ENCODE data around the gene SYNRG. TPM values are rescaled to one million over a fixed set of nuclear protein-coding genes. Genes with fewer than 3 reads are reported as not detected.

SYNRG gene
- total and polyA plus RNA-seq, 2 of the 13 experiments (the other 11 are each of a cell fraction or from before 2014, with no cell fraction given), result 7.3 to 8.7 TPM

- no peak for TF ChIP-seq ZNF280D (CRISPR knock-in tag; IDR thresholded peaks at IDR 0.05)
- TF ChIP-seq ZNF577 (CRISPR knock-in tag; IDR thresholded peaks at IDR 0.05; ENCODE audit: borderline replicate concordance, low read depth), result no peak
- TF ChIP-seq ZKSCAN8 (CRISPR knock-in tag; IDR thresholded peaks at IDR 0.05; ENCODE audit: borderline replicate concordance), result no peak
- TF ChIP-seq CCDC6 (CRISPR knock-in tag; IDR thresholded peaks at IDR 0.05), result no peak
- TF ChIP-seq ZNF782 (CRISPR knock-in tag; IDR thresholded peaks at IDR 0.05; ENCODE audit: borderline replicate concordance), result no peak
- TF ChIP-seq POLR2AphosphoS5 (IDR thresholded peaks at IDR 0.05; ENCODE audit: low read depth, low read length), result no peak
- no peak for TF ChIP-seq GFI1 (CRISPR knock-in tag; IDR thresholded peaks at IDR 0.05; ENCODE audit: borderline replicate concordance)
- TF ChIP-seq FOXJ3 (CRISPR knock-in tag; IDR thresholded peaks at IDR 0.05; ENCODE audit: borderline replicate concordance), result no peak
- no peak for TF ChIP-seq ATF7-NPFF (CRISPR knock-in tag; IDR thresholded peaks at IDR 0.05; ENCODE audit: low read depth)
- TF ChIP-seq AGO2 (optimal IDR thresholded peaks at IDR 0.05; ENCODE audit: low read depth, low read length), result peak; percentile 25
- TF ChIP-seq MEIS1 (CRISPR knock-in tag; IDR thresholded peaks at IDR 0.05; ENCODE audit: borderline replicate concordance), result no peak
- TF ChIP-seq DPF2 (CRISPR knock-in tag; IDR thresholded peaks at IDR 0.05; ENCODE audit: borderline replicate concordance, low read depth), result no peak
- TF ChIP-seq ZBTB40 (IDR thresholded peaks at IDR 0.05), result no peak
- no peak for TF ChIP-seq ZBTB40 (CRISPR knock-in tag; IDR thresholded peaks at IDR 0.05)
- no peak for TF ChIP-seq ZNF580 (CRISPR knock-in tag; IDR thresholded peaks at IDR 0.05; ENCODE audit: borderline replicate concordance, low read depth)
- no peak for TF ChIP-seq TBX3 (IDR thresholded peaks at IDR 0.05; ENCODE audit: borderline replicate concordance)
- no peak for TF ChIP-seq ZNF382 (CRISPR knock-in tag; IDR thresholded peaks at IDR 0.05; ENCODE audit: borderline replicate concordance)
- no peak for TF ChIP-seq SRF (IDR thresholded peaks at IDR 0.05; ENCODE audit: low read depth, low read length)
Measured at GRCh38 chr17:37512442-37513068, 96.7 kb downstream of the SYNRG start (continued).

Measured in HepG2 (cell line).